Iris pigment epithelial cell (primary cell): ENCODE results near the gene DKK3.
A peak's percentile ranks its signal among the peaks of the same experiment; 100 is the strongest.
"Not testable (repeated sequence)": the region's sequence is repeated elsewhere in the genome, so short reads cannot be mapped to it uniquely, and the experiment has no call there.

Source experiments
- DNase-seq: peaks from one replicate; pipeline ENCODE4 v3.0.0-alpha.2; 2011; ENCODE audit warnings: low read depth

The DKK3 gene

GRCh38 chr11:12007769-12008737, at the start of gene DKK3:
Gene DKK3, minus strand, starts transcription at chr11:12008626. Its CDS starts 44 bp downstream, at chr11:12008582.
- no peak for DNase-seq

GRCh38 chr11:12057299-12057980, 49.0 kb upstream of the DKK3 start:
- DNase-seq = no peak

GRCh38 chr11:12056119-12056518, 47.7 kb upstream of the DKK3 start:
- DNase-seq = no peak

- DNase-seq = no peak
Measured at GRCh38 chr11:12053606-12054361, 45.4 kb upstream of the DKK3 start.

GRCh38 chr11:12052676-12053605, 44.5 kb upstream of the DKK3 start:
- DNase-seq = no peak

- no peak for DNase-seq
Measured at GRCh38 chr11:12051287-12051662, 42.8 kb upstream of the DKK3 start.

GRCh38 chr11:12050470-12051286, 42.3 kb upstream of the DKK3 start:
- DNase-seq = no peak

- DNase-seq = peak; percentile 91
Measured at GRCh38 chr11:12048936-12049790, 40.7 kb upstream of the DKK3 start.

GRCh38 chr11:12046636-12047236, 38.3 kb upstream of the DKK3 start:
- no peak for DNase-seq

GRCh38 chr11:12045914-12046635, 37.6 kb upstream of the DKK3 start:
- peak; percentile 18 for DNase-seq

- no peak for DNase-seq
Measured at GRCh38 chr11:12044799-12045198, 36.4 kb upstream of the DKK3 start.

- peak; percentile 97 for DNase-seq
Measured at GRCh38 chr11:12043959-12044791, 35.7 kb upstream of the DKK3 start.

- no peak for DNase-seq
Measured at GRCh38 chr11:12043221-12043620, 34.8 kb upstream of the DKK3 start.

- DNase-seq = peak; percentile 98
Measured at GRCh38 chr11:12042215-12042676, 33.8 kb upstream of the DKK3 start.

- DNase-seq = not testable (repeated sequence)
Measured at GRCh38 chr11:12040719-12041118, 32.3 kb upstream of the DKK3 start.

GRCh38 chr11:12032968-12033367, 24.5 kb upstream of the DKK3 start:
- no peak for DNase-seq

- no peak for DNase-seq
Measured at GRCh38 chr11:12031856-12032544, 23.6 kb upstream of the DKK3 start.
